MM.1S (cell line): ENCODE measurements around the gene GRAMD1B.

Source experiments
- CTCF ChIP-seq: fragments of 300-600 bp; sonication (generic); IDR thresholded peaks from 2 replicates; pipeline ENCODE4 v1.5.1; 2016; ENCODE audit warnings: antibody characterized with exemption, low read length, mixed read lengths
- EZH2phosphoT487 ChIP-seq: fragments of 300-600 bp; sonication (generic); IDR thresholded peaks from 2 replicates; pipeline ENCODE4 v1.6.1; 2018; ENCODE audit warnings: antibody characterized with exemption, low read length

DNA sequence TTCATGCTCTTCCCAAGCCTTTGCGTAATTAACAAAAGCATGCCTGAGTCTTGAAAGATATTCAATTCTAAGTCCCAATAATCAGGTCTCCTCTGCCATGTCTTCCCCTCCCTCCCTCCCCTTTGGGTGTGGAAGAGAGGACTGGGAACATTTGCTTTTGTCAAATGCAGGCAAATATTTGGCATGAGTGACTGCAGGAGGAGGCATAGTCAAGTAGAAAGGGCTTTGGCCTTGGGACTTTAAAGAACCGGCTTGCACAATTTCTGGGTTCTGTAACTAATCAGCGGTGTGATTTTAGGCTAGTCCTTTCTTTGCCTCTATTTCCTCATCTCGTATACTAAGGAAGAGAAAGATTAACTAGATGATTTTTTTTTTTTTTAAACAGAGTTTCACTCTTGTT is 164.9 kb downstream of the GRAMD1B start:
- no peak for TF ChIP-seq EZH2phosphoT487
- no peak for TF ChIP-seq CTCF
